GM12878 (cell line): ENCODE measurements around the gene CCDC107. TPM values are rescaled to one million over a fixed set of nuclear protein-coding genes. Genes with fewer than 3 reads are reported as not detected.

Source experiments
- ATAC-seq: fragments of 200-7000 bp; cut with Tn5 transposase; 3 replicates; pipeline ENCODE4 v1.9.1; 2020; ENCODE audit warnings: mild to moderate bottlenecking, moderate library complexity
- BruUV-seq: library from RNA; stranded (reverse); fragments of 400-500 nt; replicated peaks from 2 replicates; lab custom pipeline; 2021; lab: Mats Ljungman, UMichigan
- CTCF ChIA-PET: fragments of 300-600 bp; sonication (Branson Sonifier 250); formaldehyde crosslinking; extraction: SDS; loops from one replicate; lab custom pipeline; 2021; ENCODE audit warnings: inconsistent platforms; lab: Yijun Ruan, JAX
- POLR2A ChIA-PET: fragments of 350-600 bp; formaldehyde crosslinking; extraction: SDS; loops from one replicate; lab custom pipeline; 2021; ENCODE audit warnings: inconsistent platforms; lab: Charles Lee
- RAD21 ChIA-PET: fragments of 300-600 bp; sonication (Branson Sonifier 250); formaldehyde crosslinking; loops from one replicate; lab custom pipeline; 2023; ENCODE audit warnings: antibody characterized with exemption; ENCODE audit not compliant: unreplicated experiment; lab: Charles Lee
- SMC1A ChIA-PET: fragments of 300-600 bp; sonication (Branson Sonifier 250); formaldehyde crosslinking; loops from one replicate; lab custom pipeline; 2023; ENCODE audit not compliant: unreplicated experiment, uncharacterized antibody; lab: Charles Lee
- DNase-seq: peaks from one replicate; pipeline ENCODE4 v3.0.0-alpha.2; 2011; ENCODE audit warnings: low read depth, low spot score
- FAIRE-seq: peaks from 3 replicates; lab custom pipeline; 2011; peaks lifted over from hg19 to GRCh38; lab: Jason Lieb, UNC
- H2AFZ ChIP-seq: 2 replicates; pipeline ENCODE4 v1.6.0; 2011; ENCODE audit warnings: low read depth, low read length, control low read depth; ENCODE audit not compliant: control insufficient read depth
- H3K27ac ChIP-seq: 2 replicates; pipeline ENCODE4 v1.5.1; 2011; ENCODE audit warnings: control low read depth; ENCODE audit not compliant: control insufficient read depth, insufficient read depth
- H3K27me3 ChIP-seq, 2 experiments: replicated peaks in 1 of 2; 2 replicates each; pipeline versions ENCODE4 v1.6.0 to v1.6.1; 2011; ENCODE audit warnings: low read length in 1 of 2; ENCODE audit not compliant: control insufficient read depth in 2 of 2, insufficient read depth in 2 of 2
- H3K36me3 ChIP-seq, 2 experiments: 2 replicates each; pipeline ENCODE4 v1.5.1; 2011; ENCODE audit warnings: low read length in 1 of 2; ENCODE audit not compliant: control insufficient read depth in 2 of 2, insufficient read depth in 2 of 2
- H3K4me1 ChIP-seq: 2 replicates; pipeline ENCODE4 v1.6.1; 2011; ENCODE audit warnings: mild to moderate bottlenecking, low read length, moderate library complexity, mixed read lengths; ENCODE audit not compliant: control insufficient read depth, insufficient read depth
- H3K4me2 ChIP-seq: 2 replicates; pipeline ENCODE4 v1.6.0; 2011; ENCODE audit warnings: control low read depth; ENCODE audit not compliant: control insufficient read depth, insufficient read depth
- H3K4me3 ChIP-seq: fragments of 200-600 bp; sonication (generic); 2 replicates; pipeline ENCODE4 v1.5.1; 2016
- H3K79me2 ChIP-seq: 2 replicates; pipeline ENCODE4 v1.6.0; 2011; ENCODE audit warnings: low read length; ENCODE audit not compliant: control insufficient read depth, insufficient read depth
- H3K9ac ChIP-seq: 2 replicates; pipeline ENCODE4 v1.8.0; 2011; ENCODE audit warnings: low read length, control low read depth, mixed read lengths; ENCODE audit not compliant: control insufficient read depth, insufficient read depth
- H3K9me3 ChIP-seq: replicated peaks from 3 replicates; pipeline ENCODE4 v1.5.1; 2011; ENCODE audit warnings: mild to moderate bottlenecking, low read length; ENCODE audit not compliant: control insufficient read depth, insufficient read depth
- H4K20me1 ChIP-seq: 2 replicates; pipeline ENCODE4 v1.6.0; 2011; ENCODE audit not compliant: control insufficient read depth, insufficient read depth
- CREM ChIP-seq: IDR thresholded peaks from 2 replicates; pipeline ENCODE4 v1.6.1; 2014; ENCODE audit warnings: antibody characterized with exemption, low read depth
- MXI1 ChIP-seq: fragments of 150-350 bp; IDR thresholded peaks from 2 replicates; pipeline ENCODE4 v1.6.1; 2011; ENCODE audit warnings: low read depth, mild to moderate bottlenecking, inconsistent platforms, low read length, improper control_type of control experiment
- RAD21 ChIP-seq: IDR thresholded peaks from 2 replicates; pipeline ENCODE4 v1.6.1; 2011; ENCODE audit warnings: mild to moderate bottlenecking, low read depth, low read length, moderate library complexity; ENCODE audit not compliant: insufficient read depth
- RELA ChIP-seq: fragments of 450-650 bp; IDR thresholded peaks from 2 replicates; pipeline ENCODE4 v1.8.0; 2014; ENCODE audit warnings: borderline replicate concordance; ENCODE audit not compliant: partially characterized antibody
- RFX5 ChIP-seq: IDR thresholded peaks from 2 replicates; pipeline ENCODE4 v1.6.1; 2011; ENCODE audit warnings: low read depth, low read length, improper control_type of control experiment
- WGBS: methylation state at CpG from one replicate; pipeline ENCODE4 v1.1.6; 2016; ENCODE audit warnings: low lambda C conversion rate; ENCODE audit not compliant: insufficient replicate concordance, insufficient coverage; ENCODE audit errors: missing lambda C conversion rate; 5-methylcytosine and 5-hydroxymethylcytosine counted together
- in situ Hi-C: fragments of 300-500 bp; cut with MboI; formaldehyde crosslinking; loops from 9 replicates; pipeline ENCODE4 v1.14.3; 2018; ENCODE audit warnings: mixed read lengths
- intact Hi-C: fragments of 100-400 bp; cut with micrococcal nuclease; formaldehyde crosslinking; loops from one replicate; pipeline ENCODE4 v1.14.2; 2022; ENCODE audit not compliant: unreplicated experiment
- polyA plus RNA-seq, 11 experiments: library from polyadenylated mRNA; depleted of rRNA in 4 of 11; unstranded in 6 of 11; stranded (reverse) in 5 of 11; fragments of >200 nt; fragmentation: Nextera tagmentation in 4 of 11; fragmentation: Illumina TruSeq in 1 of 11; extraction: Ambion mirVana in 4 of 11; extraction: Trizol in 1 of 11; gene quantifications; 1 replicate in 1 of 11; 2 replicates in 10 of 11; pipeline versions ENCODE4 v1.2.1 to v1.2.3, GENCODE V29; 2011 to 2016; ENCODE audit warnings: inconsistent platforms in 2 of 11, missing spikeins in 2 of 11, low read depth in 1 of 11
- total RNA-seq, 4 experiments: library from RNA; depleted of rRNA in 3 of 4; stranded (reverse); fragments of >200 nt in 3 of 4; fragmentation: Illumina TruSeq in 1 of 4; extraction: Trizol in 1 of 4; gene quantifications; 2 replicates each; pipeline versions ENCODE4 v1.2.1 to v1.2.3, GENCODE V29; 2013 to 2021
- TF ChIP-seq, protein P1 (sequence below): IDR thresholded peaks from 2 replicates; pipeline ENCODE4 v1.6.1; 2012; ENCODE audit warnings: low read depth, low read length, improper control_type of control experiment
- TF ChIP-seq, protein P2 (sequence below): IDR thresholded peaks from 2 replicates; pipeline ENCODE4 v1.6.1; 2011; ENCODE audit warnings: borderline replicate concordance, low read depth, mild to moderate bottlenecking, moderate library complexity, mixed read lengths, low read length; ENCODE audit not compliant: insufficient read depth; ENCODE audit errors: extremely low read length

The CCDC107 gene
- total and polyA plus RNA-seq, 10 of the 15 experiments (the other 5 are each of a cell fraction or from before 2014, with no cell fraction given), result 0.19 to 18.3 (median 10.6) TPM

DNA sequence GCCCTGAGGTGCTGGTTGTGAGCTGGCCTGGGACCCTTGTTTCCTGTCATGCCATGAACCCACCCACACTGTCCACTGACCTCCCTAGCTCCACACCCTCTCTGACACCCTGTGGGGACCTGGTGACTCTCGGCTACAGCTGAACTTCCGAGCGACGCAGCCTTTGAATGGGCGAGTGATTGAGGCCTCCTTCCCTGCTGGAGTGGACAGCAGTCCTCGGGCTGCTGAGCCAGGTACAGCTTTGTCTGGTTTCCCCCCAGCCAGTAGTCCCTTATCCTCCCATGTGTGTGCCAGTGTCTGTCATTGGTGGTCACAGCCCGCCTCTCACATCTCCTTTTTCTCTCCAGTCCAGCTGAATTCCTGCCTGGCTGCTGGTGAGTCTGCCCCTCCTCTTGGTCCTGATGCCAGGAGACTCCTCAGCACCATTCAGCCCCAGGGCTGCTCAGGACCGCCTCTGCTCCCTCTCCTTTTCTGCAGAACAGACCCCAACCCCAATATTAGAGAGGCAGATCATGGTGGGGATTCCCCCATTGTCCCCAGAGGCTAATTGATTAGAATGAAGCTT is 21.8 kb downstream of the CCDC107 start:
- ATAC-seq, result no peak
- DNase-seq, result no peak
- WGBS, result 80% methylated on average over 8 of the region's 8 CpGs
- Histone ChIP-seq H3K27me3 (peaks cover 0 to 6% of the 10 kb centered on the region in 2 experiments; a peak in 2 of 4 replicates), H3K4me1 (peaks cover 8% of the 10 kb centered on the region), H3K79me2 (no peaks in the 10 kb centered on the region), H2AFZ (no peak overlapping the region), H4K20me1 (no peaks in the 10 kb centered on the region), H3K4me3 (no peak overlapping the region), H3K4me2 (no peak overlapping the region), H3K9ac (no peak overlapping the region), H3K27ac (no peak overlapping the region), H3K36me3 (no peaks in the 10 kb centered on the region), H3K9me3 (no peaks in the 10 kb centered on the region)
- in situ Hi-C loops, result no loop called here
- intact Hi-C loops, result no loop called here
- POLR2A ChIA-PET, result interaction anchor here (0.8 to 1.8 kb wide), 3 partner anchors 14 to 48 kb away, joined by 3 to 5 read pairs (median 3); partner anchors contain the start of gene SIT1
- BruUV-seq, result no TSS peak
- FAIRE-seq, result no peak
- SMC1A ChIA-PET, result interaction anchor here (0.7 to 1.8 kb wide), 5 partner anchors 10 to 202 kb away, joined by 3 to 6 read pairs (median 3); no protein-coding TSS in a partner anchor
- RAD21 ChIA-PET, result interaction anchor here (1.1 to 1.2 kb wide), 2 partner anchors 9 to 15 kb away, joined by 3 to 4 read pairs; partner anchors contain the start of gene ARHGEF39
- TF ChIP-seq RFX5 (no peak), CREM (no peak), RELA (no peak), RAD21 (no peak), MXI1 (no peak)
- TF ChIP-seq, protein P1, sequence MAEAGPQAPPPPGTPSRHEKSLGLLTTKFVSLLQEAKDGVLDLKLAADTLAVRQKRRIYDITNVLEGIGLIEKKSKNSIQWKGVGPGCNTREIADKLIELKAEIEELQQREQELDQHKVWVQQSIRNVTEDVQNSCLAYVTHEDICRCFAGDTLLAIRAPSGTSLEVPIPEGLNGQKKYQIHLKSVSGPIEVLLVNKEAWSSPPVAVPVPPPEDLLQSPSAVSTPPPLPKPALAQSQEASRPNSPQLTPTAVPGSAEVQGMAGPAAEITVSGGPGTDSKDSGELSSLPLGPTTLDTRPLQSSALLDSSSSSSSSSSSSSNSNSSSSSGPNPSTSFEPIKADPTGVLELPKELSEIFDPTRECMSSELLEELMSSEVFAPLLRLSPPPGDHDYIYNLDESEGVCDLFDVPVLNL, result no peak
- TF ChIP-seq, protein P2, sequence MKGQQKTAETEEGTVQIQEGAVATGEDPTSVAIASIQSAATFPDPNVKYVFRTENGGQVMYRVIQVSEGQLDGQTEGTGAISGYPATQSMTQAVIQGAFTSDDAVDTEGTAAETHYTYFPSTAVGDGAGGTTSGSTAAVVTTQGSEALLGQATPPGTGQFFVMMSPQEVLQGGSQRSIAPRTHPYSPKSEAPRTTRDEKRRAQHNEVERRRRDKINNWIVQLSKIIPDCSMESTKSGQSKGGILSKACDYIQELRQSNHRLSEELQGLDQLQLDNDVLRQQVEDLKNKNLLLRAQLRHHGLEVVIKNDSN, result no peak
- CTCF ChIA-PET, result interaction anchor here (1.3 to 2.6 kb wide), 3 partner anchors 16 to 47 kb away, joined by 3 to 28 read pairs (median 6); no protein-coding TSS in a partner anchor
